ENCODE data around the gene PLXNA1. TPM values are rescaled to one million over a fixed set of nuclear protein-coding genes. Genes with fewer than 3 reads are reported as not detected.

Gene PLXNA1
- total RNA-seq, 1 experiment from 2014 or later, result 30.3 TPM

DNA sequence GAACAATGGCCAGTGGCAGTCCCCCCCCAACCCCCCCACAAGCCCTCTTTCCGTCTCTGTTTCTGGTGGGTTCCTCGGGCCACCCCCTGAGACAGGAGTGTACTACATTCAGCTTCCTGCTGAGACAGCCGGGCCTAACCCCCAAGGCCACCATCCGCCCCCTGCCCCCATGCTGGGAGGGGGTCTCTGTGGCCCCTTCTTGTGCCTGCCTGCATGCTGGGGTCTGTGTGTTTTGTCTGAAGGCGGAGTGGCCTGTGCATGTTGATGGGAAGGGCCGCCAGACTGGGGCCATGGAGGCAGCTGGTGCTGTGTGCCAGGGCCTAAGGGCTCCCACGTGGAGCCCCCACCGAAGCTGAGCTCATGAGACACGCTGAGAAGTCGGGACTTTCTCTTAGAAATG lies 26.6 kb downstream of the PLXNA1 start:
- BruUV-seq (replicated peaks), result no TSS peak
- ATAC-seq, result no peak
- DNase-seq (ENCODE audit: low read depth, low spot score), result no peak
- Histone ChIP-seq H3K36me3 (ENCODE audit: control insufficient read depth in 1 of 2, insufficient read depth in 2 of 2, low read length in 2 of 2) (0 out of 4 replicates have a peak, but pooled peaks cover 0 to 4% of the 10 kb centered on the region in 2 experiments), H3K4me2 (ENCODE audit: low read length) (no peak overlapping the region), H3K9ac (ENCODE audit: low read length) (no peak overlapping the region), H3K79me2 (ENCODE audit: insufficient read depth, low read length) (0 out of 2 replicates have a peak, but pooled peaks cover 3% of the 10 kb centered on the region), H3K27ac (ENCODE audit: low read depth, low read length) (no peak overlapping the region), H3K9me2 (ENCODE audit: insufficient read depth) (no peaks in the 10 kb centered on the region), H3K9me3 (ENCODE audit: control insufficient read depth in 1 of 2, insufficient read depth in 1 of 2, low read depth in 1 of 2, low read length in 2 of 2) (no peaks in the 10 kb centered on the region), H2AFZ (ENCODE audit: low read depth, low read length, poor library complexity, severe bottlenecking) (no peak overlapping the region), H3K27me3 (ENCODE audit: insufficient read depth, low read length) (no peaks in the 10 kb centered on the region), H3K4me1 (ENCODE audit: control insufficient read depth in 1 of 2, insufficient read depth in 2 of 2, low read length in 2 of 2) (peaks cover 0 to 3% of the 10 kb centered on the region in 2 experiments; a peak in 1 of 4 replicates), H3K4me3 (replicated peaks in 1 of 2; ENCODE audit: low read depth in 1 of 2, low read length in 2 of 2) (no peak overlapping the region), H4K20me1 (ENCODE audit: insufficient read depth) (no peaks in the 10 kb centered on the region)
- POLR2A ChIA-PET, result no interaction called here
- TF ChIP-seq, protein P1, sequence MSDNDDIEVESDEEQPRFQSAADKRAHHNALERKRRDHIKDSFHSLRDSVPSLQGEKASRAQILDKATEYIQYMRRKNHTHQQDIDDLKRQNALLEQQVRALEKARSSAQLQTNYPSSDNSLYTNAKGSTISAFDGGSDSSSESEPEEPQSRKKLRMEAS (IDR thresholded peaks at IDR 0.05), result no peak
- TF ChIP-seq CBX3 (IDR thresholded peaks at IDR 0.05; ENCODE audit: low read depth) (no peak), FOSL1 (IDR thresholded peaks at IDR 0.05; ENCODE audit: low read depth) (no peak), CEBPB (IDR thresholded peaks at IDR 0.05; ENCODE audit: low read depth) (no peak), POLR2AphosphoS5 (IDR thresholded peaks at IDR 0.05; ENCODE audit: low read depth, low read length) (no peak), YY1 (IDR thresholded peaks at IDR 0.05; ENCODE audit: extremely low read depth, insufficient replicate concordance, low read depth, low read length) (no peak), POLR2A (IDR thresholded peaks at IDR 0.05; ENCODE audit: borderline replicate concordance, extremely low read depth, insufficient read depth, insufficient read length) (no peak), SP1 (IDR thresholded peaks at IDR 0.05; ENCODE audit: low read depth) (no peak), ZFX (IDR thresholded peaks at IDR 0.05) (no peak)
- TF ChIP-seq, protein P2, sequence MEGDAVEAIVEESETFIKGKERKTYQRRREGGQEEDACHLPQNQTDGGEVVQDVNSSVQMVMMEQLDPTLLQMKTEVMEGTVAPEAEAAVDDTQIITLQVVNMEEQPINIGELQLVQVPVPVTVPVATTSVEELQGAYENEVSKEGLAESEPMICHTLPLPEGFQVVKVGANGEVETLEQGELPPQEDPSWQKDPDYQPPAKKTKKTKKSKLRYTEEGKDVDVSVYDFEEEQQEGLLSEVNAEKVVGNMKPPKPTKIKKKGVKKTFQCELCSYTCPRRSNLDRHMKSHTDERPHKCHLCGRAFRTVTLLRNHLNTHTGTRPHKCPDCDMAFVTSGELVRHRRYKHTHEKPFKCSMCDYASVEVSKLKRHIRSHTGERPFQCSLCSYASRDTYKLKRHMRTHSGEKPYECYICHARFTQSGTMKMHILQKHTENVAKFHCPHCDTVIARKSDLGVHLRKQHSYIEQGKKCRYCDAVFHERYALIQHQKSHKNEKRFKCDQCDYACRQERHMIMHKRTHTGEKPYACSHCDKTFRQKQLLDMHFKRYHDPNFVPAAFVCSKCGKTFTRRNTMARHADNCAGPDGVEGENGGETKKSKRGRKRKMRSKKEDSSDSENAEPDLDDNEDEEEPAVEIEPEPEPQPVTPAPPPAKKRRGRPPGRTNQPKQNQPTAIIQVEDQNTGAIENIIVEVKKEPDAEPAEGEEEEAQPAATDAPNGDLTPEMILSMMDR (IDR thresholded peaks at IDR 0.05 in 2 of 3, conservative IDR thresholded peaks at IDR 0.05 in 1 of 3; ENCODE audit: borderline replicate concordance in 1 of 3, insufficient read depth in 1 of 3, low read depth in 2 of 3, low read length in 2 of 3), result no peak
- intact Hi-C loops (cut with micrococcal nuclease), result no loop called here
- CTCF ChIA-PET, result no interaction called here
- RAD21 ChIA-PET (ENCODE audit: low non-redundant PET in 1 of 2, low total read pairs in 2 of 2, uncharacterized antibody in 2 of 2, unreplicated experiment in 2 of 2), result no interaction called here
